NCI-H1092 treated with DMSO at 0.1 percent for 48 hours (cell line): Measurements from ENCODE around the gene DKKL1.
A peak's percentile ranks its signal among the peaks of the same experiment; 100 is the strongest.
"Not testable (repeated sequence)": the region's sequence is repeated elsewhere in the genome, so short reads cannot be mapped to it uniquely, and the experiment has no call there.

Experiments
- DNase-seq: peaks from one replicate; lab custom pipeline; 2025; lab: John Stamatoyannopoulos, UW

Gene DKKL1

DNA sequence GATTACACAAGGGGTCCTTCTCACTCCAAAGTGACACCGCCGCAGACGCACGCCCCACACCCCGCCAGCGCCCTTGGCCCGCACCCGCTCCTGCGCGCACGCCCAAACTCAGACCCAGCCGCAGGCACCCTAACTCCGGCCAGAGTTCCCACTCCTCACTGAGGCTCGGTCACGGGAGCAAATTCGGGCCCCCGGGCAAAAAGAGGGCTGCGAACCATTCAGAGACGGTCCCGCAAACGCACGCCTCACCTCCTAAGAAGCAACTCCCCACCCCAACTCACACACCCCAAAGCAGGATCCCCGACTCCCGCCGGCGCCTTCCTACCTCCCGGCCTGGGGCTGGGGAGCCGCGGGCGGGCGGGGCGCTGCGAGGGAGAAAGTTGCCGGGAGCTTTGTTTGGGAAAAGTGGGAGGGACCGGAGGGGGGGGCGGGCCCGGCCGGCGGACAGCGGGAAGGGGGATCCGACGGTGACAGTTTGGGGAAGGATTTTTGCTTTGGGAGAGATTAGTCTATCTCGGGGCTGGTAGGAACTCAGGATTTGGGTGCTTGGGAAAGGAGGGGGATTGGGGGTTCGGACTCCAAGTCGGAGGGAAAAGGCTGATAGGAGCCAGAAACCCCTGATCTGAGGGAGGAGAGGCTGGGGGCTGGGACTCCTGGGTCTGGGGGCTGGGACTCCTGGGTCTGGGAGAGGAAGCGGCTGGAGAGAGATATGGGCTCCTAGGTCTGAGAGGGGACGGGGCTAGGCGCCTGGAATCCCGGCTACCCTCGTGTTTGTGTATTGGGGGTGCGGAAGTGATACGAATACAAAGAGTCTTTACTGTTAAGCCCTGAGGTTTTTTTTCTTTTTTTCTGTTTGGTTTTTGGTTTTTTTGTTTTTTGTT lies 1.4 kb upstream of the DKKL1 start, which contains the start of gene TEAD2:
Gene TEAD2 (minus strand): TSS at position 369 of the 881 bp plus-strand sequence. CDS start 2,341 bp downstream, outside the sequence.
- no peak for DNase-seq

DNA sequence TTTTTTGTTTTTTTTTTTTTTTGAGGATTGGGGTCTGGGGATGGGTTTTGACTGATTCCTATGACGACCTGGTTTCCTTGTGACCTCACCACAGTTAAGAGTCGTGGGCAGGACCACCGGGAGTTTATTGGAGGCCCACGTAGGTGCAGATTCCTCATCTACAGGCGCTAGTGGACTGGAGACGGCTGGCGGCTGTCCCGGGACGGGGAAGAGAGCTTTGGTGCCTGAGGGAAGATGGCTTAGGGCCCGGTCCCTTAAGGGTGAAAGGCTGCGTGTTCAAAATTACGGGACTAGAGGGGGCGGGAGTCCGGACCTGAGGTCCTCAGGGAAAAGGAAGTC lies 779 bp upstream of the DKKL1 start:
- DNase-seq = no peak

DNA sequence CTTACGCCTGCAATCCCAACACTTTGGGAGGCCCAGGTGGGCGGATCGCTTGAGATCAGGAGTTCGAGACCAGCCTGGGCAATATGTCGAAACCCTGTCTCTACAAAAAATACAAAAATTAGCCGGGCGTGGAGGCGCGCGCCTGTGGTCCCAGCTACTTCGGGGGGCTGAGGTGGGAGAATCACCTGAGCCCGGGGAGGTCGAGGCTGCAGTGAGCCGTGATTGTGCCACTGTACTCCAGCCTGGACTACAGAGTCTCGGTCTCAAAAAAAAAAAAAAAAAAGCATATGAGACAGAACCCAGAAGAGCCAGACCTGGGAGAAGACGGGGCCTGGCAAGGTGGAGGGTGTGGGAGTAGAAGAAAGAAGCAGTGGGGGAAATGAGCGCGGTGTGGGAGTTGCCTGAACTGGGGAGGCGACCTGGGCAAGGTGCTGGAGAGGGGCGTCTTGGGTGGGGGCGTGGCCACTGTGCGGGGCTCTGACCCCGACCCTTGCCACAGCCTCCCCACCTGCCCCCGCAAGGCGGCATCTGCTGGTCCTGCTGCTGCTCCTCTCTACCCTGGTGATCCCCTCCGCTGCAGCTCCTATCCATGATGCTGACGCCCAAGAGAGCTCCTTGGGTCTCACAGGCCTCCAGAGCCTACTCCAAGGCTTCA lies 533 bp downstream of the DKKL1 start:
- no peak for DNase-seq

DNA sequence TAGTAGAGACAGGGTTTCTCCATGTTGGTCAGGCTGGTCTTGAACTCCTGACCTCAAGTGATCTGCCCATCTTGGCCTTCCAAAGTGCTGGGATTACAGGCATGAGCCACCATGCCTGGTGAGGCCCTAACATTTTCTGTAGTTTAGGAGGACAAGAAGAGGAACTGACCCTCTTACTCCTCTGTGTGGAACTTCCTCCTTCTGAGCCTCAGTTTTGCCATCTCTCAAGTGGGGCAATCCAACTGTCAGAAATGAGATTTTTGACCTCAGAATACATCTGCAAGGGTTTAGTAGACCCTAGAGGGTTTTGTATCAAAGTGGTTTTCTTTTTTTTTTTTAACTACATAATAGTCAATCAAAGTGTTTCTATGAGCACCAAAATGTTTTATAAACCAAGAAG lies 2.4 kb downstream of the DKKL1 start:
- DNase-seq = no peak

DNA sequence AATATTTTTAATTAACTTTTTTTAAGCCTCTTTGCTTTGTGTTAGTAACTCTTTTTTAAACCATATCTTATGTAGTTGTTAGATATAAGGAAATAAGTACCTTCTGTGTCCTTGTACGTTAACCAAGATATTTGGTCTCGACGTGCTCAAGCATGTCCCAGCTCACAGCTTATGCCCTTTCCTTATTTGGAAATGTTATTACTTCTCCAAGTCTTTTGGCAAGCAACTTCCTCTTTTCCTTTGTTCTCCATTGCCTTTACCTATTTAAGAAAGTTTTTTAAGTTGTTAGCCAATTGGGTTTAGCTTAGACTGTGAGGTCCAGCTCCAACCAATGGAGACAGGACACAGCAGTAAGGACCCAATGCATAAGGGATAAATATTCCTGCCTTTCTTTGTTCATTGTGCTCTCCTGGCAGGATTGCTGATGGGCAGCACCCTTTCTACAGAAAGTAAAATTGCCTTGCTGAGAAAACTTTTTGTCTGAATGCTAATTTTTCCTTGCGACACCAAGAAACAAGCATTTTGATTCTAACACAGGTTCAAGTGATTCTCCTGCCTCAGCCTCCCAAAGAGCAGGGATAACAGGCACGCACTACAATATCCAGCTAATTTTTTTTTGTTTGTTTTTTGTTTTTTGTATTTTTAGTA lies 5.2 kb downstream of the DKKL1 start:
- DNase-seq = no peak

DNA sequence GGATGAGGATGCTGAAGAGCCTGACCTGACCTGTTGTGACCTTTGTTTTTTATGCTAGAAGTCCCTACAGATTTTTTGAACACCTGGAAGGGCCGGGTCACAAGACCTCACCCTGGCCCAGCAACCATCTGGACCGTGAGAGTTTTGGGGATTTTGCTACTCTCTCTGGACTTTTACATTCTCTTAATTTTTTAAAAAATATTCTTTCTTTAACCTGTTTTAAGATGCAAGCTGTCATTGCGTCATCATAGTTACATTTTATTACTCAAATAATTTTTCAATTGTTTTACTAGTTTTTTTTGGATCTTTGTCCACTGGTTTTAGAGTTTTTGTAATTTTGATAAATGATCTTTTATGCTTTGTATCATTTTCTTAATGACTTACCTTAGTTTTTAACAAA lies 7.5 kb downstream of the DKKL1 start:
- DNase-seq = no peak

DNA sequence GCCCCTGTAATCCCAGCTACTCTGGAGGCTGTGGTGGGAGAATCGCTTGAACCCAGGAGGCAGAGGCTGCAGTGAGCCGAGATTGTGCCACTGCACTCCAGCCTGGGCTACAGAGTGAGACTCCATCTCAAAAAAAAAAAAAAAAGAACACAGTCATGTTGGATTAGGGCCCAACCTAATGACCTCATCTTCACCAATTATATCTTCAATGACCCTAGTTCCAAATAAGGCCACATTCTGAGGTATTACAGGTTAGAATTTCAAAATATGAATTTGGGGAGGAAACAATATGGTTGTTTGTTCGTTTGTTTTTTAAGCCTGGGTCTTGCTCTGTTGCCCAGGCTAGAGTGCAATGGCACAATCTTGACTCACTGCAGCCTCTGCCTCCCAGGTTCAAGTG lies 9.5 kb downstream of the DKKL1 start:
- DNase-seq = not testable (repeated sequence)

DNA sequence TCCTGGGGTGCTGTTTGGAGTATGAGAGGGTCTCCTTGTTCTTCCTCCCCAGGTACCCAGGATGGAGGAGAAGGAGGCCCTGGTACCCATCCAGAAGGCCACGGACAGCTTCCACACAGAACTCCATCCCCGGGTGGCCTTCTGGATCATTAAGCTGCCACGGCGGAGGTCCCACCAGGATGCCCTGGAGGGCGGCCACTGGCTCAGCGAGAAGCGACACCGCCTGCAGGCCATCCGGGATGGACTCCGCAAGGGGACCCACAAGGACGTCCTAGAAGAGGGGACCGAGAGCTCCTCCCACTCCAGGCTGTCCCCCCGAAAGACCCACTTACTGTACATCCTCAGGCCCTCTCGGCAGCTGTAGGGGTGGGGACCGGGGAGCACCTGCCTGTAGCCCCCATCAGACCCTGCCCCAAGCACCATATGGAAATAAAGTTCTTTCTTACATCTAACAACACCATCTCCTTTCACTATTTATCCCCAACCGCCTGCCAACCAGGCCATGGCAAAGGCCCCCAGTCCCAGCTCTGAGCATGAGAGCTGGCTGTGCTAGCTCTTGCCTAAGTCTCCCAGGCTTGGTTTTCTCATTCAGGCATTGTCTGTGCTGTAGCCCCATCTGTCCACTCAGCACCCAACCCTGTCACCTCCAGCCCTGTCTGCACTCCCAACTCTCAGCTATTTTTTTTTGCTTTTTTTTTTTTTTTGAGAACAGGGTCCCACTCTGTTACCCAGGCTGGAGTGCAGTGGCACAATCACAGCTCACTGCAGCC lies 11.2 kb downstream of the DKKL1 start:
- no peak for DNase-seq

DNA sequence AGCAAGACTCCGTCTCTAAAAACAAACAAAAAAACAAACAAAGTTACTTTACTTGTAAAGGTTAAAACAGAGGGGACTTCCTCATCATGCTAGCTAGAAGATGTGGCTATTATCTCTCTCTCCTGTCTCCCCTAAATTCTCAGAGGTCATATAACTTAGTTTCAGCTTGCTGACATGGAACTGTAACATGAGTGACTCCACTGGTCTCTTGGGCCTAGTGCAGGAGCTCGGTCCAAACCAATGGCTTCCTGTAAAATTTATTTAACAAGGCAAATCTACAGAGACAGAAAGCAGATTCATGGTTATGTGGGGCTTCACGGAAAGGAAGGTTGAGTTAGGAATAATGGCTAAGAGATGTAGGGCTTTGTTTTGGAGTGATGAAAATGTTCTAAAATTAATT lies 14.8 kb downstream of the DKKL1 start:
- no peak for DNase-seq

DNA sequence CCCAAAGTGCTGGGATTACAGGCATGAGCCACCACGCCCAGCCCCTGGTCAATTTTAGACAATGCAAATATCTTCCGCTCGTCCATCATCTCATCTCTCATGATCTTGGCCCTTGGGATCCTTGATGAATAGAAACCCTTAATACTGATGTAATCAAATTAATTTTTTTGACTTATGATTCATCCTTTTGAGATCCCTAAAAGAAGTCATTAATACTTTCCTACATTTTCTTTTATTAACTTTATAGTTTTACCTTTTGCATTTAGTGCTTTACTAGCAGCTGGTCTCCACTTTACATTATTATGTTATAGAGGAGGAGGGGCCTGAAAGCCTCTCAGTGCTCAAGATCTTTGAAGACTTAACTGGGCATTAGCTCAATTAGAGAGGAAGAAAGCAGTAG lies 16.7 kb downstream of the DKKL1 start:
- DNase-seq = no peak

DNA sequence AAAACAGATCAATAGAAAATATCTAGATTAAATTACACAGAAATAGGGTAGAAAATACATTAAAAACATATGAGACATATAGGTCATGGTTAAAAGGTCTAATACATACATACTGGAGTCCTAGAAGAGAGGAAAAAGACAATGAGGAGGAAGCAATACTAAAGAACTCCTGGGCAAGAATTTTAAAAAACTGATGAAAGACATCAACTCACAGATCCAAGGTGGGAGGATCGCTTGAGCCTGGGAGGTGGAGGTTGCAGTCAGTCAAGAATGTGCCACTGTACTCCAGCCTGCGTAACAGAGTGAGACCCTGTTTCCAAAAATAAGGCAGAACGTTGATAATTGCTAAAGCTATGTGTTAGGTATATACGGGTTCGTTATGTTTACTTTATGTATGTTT lies 19.0 kb downstream of the DKKL1 start:
- DNase-seq = no peak

DNA sequence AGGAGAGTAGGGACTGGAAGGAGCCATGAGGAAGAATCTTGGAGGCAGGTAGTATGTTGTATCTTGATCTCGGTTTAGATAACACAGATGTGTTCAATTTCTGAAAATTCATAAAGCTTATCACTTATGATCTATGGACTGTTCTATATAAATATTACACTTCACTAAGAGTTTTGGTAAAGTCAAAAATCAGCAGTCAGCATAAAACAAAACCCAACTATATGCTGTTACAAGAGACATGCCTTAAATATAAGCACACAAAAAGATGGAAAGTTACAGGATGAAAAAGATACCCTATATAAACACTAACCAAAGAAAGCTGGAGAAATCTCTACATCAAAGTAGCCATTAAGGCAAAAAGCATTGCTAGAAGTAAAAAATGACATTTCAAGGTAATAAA lies 19.9 kb downstream of the DKKL1 start:
- no peak for DNase-seq

DNA sequence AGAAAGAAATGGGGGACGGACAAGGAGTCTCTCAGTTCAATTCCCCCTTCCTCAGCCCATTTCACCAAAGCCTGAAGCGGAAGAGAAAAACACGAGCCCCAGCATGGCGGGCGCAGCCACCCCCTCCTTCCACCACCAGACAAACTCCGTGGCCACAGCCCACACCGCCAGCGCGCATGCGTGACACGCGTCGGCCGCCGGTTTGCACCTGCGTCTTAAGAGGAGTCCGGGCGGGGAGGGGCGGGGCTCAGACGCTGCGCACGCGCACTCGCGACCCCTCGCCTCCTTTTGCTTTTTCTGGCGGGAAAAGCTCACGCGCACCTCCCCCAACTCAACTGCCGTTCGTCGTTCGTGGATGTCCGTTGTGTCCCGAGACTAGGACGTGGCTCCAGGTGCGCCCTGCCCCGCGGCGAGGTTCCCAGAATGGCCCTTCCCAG lies 24.3 kb downstream of the DKKL1 start, which contains the start of gene KASH5:
Gene KASH5 (plus strand): TSS at position 314 of the 437 bp plus-strand sequence. CDS start 2,635 bp downstream, outside the sequence.
- DNase-seq = no peak

DNA sequence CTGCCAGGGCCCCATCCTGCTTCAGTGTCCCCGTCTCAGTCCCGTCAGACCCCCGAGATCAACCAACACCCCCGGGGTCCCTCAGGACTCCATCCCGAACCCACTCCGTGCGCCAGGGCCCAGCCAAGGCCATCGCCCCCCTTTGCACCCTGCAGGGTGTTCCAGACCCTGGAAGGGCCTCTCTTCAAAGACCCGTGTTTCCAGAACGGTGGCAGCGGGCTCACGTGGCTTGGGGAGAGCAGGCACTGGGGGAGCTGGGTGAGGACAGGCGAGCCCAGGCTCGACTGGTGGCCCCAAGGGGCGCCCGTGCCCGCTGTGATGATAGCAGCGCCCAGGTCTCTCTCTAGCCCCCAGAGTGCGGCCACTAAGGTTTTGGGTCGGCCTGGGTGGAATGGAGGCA lies 25.7 kb downstream of the DKKL1 start:
- DNase-seq = no peak

DNA sequence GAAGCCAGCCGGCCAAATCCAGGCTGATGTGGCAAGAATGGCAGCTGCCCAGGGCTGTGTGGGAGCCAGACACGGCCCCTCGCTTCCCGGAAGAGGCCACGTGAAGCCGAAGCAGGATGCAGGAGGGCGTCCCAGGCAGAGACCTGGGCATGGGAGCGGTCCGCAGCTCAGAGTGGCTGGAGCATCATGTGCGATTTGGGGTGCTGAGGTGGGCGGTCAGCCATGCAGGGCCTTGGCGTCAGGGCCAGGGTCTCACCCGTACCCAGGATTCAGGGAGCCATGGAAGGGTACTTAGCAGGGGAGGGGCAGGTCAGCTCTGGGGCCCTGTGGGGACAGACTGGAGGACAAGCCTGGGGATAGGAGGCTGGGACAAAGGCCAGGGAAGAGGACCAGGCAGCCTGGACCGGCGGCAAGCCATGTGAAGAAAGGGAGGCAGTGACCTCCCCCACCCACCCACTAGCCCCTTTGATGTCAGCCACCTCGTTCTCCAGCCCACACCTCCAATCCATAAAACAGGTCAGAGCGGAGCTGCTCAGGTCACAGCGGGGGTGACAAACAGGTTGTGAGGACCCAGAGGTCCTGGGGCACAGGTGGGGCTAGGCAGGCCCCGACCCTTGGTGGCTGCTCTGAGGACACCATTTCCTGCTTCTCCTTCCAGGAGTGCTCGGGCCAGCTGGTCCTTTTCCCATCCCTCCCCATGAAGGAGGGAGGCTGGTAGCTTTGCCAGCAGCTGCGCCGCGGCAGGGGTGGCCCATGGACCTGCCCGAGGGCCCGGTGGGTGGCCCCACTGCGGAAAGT lies 26.7 kb downstream of the DKKL1 start:
- no peak for DNase-seq

DNA sequence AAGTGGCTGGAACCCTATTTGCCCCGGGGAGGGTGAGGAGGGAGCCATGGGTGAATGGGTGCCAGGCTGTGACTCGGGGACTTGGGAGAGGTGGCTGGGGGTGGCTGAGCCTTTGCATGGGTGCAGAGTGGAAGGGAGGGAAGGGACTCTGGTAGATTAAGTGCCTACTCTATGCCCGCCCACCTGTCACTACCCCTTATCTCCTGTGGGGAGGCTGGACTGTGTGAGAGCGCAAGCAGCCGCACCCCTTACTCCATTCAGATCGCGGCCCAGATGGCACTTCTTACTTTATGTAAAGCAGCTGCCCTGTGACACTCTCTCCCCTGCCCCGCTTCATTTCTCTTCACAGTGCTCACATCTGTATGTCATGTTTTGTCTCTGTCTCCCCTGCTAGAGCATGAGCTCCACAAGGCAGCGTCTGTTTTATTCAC lies 27.3 kb downstream of the DKKL1 start:
- no peak for DNase-seq

DNA sequence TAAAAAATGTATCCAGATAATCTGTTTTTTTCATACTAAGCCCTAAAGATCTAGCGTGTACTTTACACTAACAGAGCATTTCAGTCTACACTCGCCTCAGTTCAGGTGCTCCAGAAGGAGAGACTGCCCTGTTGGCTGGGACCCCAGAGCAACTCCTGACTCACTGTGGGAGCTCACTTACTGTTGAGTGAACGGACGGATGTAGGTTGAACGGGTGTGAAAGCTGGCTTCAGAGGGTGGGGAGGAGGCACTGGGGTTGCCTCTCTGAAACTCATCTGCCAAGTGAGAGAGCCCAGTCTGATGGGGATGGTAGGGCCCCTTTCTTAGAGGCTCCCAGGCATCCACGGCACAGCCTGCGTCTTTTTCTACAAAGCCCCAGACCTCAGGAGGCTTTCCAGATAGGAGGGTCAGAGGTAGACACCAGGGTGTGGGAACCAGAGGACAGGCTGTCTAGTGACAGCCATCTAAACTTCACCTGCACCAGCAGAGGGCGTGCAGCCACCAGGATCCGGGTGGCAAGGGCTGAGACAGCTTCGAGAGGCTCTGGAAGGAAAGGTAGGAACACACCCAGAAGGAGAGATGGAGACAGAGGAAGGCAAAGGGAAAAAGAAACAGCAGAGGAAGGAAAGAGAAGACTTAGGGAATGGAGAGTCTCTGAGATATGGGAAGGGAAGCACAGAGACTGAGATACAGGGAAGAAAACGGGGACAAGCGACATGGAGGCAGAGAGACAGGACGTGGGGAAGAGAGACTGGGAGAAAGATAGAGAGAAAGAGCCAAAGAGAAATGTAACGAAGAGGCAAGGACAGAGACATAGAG lies 28.1 kb downstream of the DKKL1 start:
- peak; percentile 58 for DNase-seq

DNA sequence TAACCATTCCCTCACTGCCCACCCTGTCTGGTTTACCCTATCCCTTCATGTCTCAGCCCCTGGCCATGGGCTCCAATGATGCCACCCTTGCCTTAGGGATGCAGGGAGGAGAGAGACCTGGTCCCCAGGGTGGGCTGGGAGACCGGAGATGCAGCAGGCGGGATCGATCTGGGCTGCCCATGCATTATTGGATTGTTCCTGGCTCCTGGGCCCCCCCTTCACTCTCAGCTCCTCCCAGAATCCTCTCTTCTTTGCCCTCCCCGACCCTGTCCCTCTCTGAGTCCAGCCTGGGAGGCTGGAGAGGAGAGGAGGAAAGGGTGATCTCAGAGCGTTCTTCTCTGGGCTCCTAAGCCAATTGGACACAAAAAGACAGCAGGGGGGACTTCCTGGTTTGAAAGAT lies 30.2 kb downstream of the DKKL1 start:
- no peak for DNase-seq

DNA sequence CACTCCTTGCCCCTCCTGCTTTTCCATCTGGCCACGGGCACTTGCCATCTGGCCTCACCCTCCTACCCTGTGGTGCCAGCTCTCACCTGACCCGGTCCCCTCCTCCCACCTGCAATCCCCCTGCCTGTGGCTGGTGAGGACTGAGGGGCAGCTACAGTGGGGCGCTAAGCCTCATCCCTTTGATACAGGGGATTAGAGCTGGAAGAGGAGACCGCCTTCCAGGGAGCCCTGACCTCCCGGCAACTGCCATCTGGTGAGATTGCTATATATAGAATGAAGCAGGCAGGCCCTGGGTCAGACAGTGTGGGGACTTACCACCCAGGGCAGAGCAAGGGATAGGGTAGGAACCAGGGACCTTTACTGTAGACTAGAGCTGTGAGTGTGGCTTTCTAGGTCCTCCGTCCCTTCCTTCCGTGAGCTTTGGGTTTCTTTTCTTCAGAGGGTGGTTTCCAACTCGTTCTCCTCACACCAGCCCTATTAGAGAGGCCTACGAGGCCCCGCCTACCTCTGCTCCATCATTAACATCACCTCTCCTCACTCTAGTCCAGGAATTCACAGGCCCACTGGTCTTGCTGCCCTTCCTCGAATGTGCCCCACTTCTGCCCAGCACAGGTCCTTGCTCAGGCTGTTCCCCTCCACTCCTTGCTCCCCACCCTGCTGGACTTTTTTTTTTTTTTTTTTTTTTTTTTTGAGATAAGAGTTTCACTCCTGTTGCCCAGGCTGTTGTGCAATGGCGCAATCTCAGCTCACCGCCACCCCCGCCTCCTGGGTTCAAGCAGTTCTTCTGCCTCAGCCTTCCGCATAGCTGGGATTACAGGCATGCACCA lies 32.1 kb downstream of the DKKL1 start:
- no peak for DNase-seq
